ENCODE data around the gene GREB1. TPM values are rescaled to one million over a fixed set of nuclear protein-coding genes. Genes with fewer than 3 reads are reported as not detected.

Gene GREB1
- total and polyA plus RNA-seq, 2 of the 4 experiments (the other 2 are of a cell fraction), result 0.05 TPM; not detected in 1

- H3K9ac ChIP-seq (ENCODE audit: low read depth, low read length), result no peak overlapping the region
- POLR2A ChIA-PET (ENCODE audit: unreplicated experiment), result no interaction called here
- H3K18ac ChIP-seq (ENCODE audit: low read depth, low read length), result no peak overlapping the region
- ATAC-seq (ENCODE audit: low read depth) (no peak), DNase-seq (no peak)
- intact Hi-C loops (cut with micrococcal nuclease) (no loop called here), in situ Hi-C loops (cut with MboI; ENCODE audit: low sequenced_read_pairs) (no loop called here), dilution Hi-C loops (cut with HindIII; ENCODE audit: low sequenced_read_pairs, unreplicated experiment) (no loop called here)
- no peaks in the 10 kb centered on the region for H3K79me1 ChIP-seq (ENCODE audit: low read depth in 1 of 2, low read length in 2 of 2)
- no peaks in the 10 kb centered on the region for H3K36me3 ChIP-seq (ENCODE audit: control insufficient read depth, insufficient read depth, low read length)
- H4K91ac ChIP-seq (ENCODE audit: insufficient read depth, low read depth, low read length), result no peak overlapping the region
- H3K56ac ChIP-seq (ENCODE audit: extremely low read depth, insufficient read depth, low read length), result no peak overlapping the region
- no peak overlapping the region for H2AK9ac ChIP-seq (replicated peaks; ENCODE audit: low read depth, low read length, poor library complexity)
- H2AK5ac ChIP-seq (ENCODE audit: low read depth, low read length), result no peak overlapping the region
- TF ChIP-seq USF2 (IDR thresholded peaks at IDR 0.05; ENCODE audit: low read depth, low read length) (no peak), MAFK (IDR thresholded peaks at IDR 0.05; ENCODE audit: low read depth, low read length) (no peak), CEBPB (IDR thresholded peaks at IDR 0.05; ENCODE audit: low read depth, low read length) (no peak), MAZ (IDR thresholded peaks at IDR 0.05; ENCODE audit: borderline replicate concordance, low read depth, low read length) (no peak), RCOR1 (IDR thresholded peaks at IDR 0.05; ENCODE audit: insufficient replicate concordance, low read length) (no peak), ELK1 (IDR thresholded peaks at IDR 0.05; ENCODE audit: borderline replicate concordance, low read depth, low read length) (no peak), CHD1 (IDR thresholded peaks at IDR 0.05; ENCODE audit: low read depth, low read length) (no peak), RAD21 (IDR thresholded peaks at IDR 0.05; ENCODE audit: low read length) (no peak), POLR2A (IDR thresholded peaks at IDR 0.05; ENCODE audit: low read depth, low read length) (no peak), FOS (IDR thresholded peaks at IDR 0.05; ENCODE audit: low read depth, low read length) (no peak)
- H3K9me3 ChIP-seq (ENCODE audit: control insufficient read depth, insufficient read depth, low read length), result no peaks in the 10 kb centered on the region
- no peaks in the 10 kb centered on the region for H4K20me1 ChIP-seq (ENCODE audit: insufficient read depth, low read length)
- no peak overlapping the region for H4K5ac ChIP-seq (ENCODE audit: low read depth, low read length)
- no peak overlapping the region for H2BK120ac ChIP-seq (ENCODE audit: low read depth, low read length)
- peaks cover 24% of the 10 kb centered on the region for H3K27me3 ChIP-seq (ENCODE audit: control insufficient read depth, insufficient read depth, low read length)
- H3K14ac ChIP-seq (replicated peaks; ENCODE audit: low read depth, low read length), result no peak overlapping the region
- no peak overlapping the region for H3K4me2 ChIP-seq (ENCODE audit: low read depth, low read length)
- no peak overlapping the region for H3K4me3 ChIP-seq (ENCODE audit: insufficient read depth, low read depth, low read length)
- H3K4me1 ChIP-seq (ENCODE audit: control insufficient read depth, insufficient read depth, low read length), result no peaks in the 10 kb centered on the region
- H2BK15ac ChIP-seq (ENCODE audit: low read depth, low read length), result no peak overlapping the region
- H2BK20ac ChIP-seq (ENCODE audit: low read depth, low read length), result no peak overlapping the region
- no peak overlapping the region for H3K27ac ChIP-seq (ENCODE audit: insufficient read depth, low read length)
- CTCF ChIA-PET, result no interaction called here
- no peak overlapping the region for H4K8ac ChIP-seq (ENCODE audit: low read depth in 2 of 2, low read length in 2 of 2)
- H3K4ac ChIP-seq (ENCODE audit: low read depth, low read length), result no peak overlapping the region
- WGBS, 2 experiments (ENCODE audit: extremely low coverage in 2 of 2, insufficient read length in 1 of 2), result no CpG with 5 or more reads among the region's 2 CpGs
- no peak overlapping the region for H2BK5ac ChIP-seq (ENCODE audit: low read depth, low read length, poor library complexity, severe bottlenecking)
- no peaks in the 10 kb centered on the region for H3K9me1 ChIP-seq (ENCODE audit: insufficient read depth, low read length)
- no peak overlapping the region for H3K23ac ChIP-seq (ENCODE audit: low read depth, low read length)
- H2AFZ ChIP-seq (replicated peaks; ENCODE audit: low read length, poor library complexity), result no peak overlapping the region
- no TSS peak for BruUV-seq (replicated peaks)
Observed at GRCh38 chr2:11621410-11621809, 87.6 kb downstream of the GREB1 start.

Measured in IMR-90 (cell line).